Measurements from ENCODE around the gene WNT7A. TPM values are rescaled to one million over a fixed set of nuclear protein-coding genes. Genes with fewer than 3 reads are reported as not detected.

The WNT7A gene
- total RNA-seq, 2 donors from 2014 or later = under 0.01 TPM

- H3K27ac ChIP-seq = no peak overlapping the region
- TF ChIP-seq POLR2A (IDR thresholded peaks at IDR 0.05) = no peak
- no peak for TF ChIP-seq CTCF (IDR thresholded peaks at IDR 0.05)
- ATAC-seq (no peak), DNase-seq (no peak)
- intact Hi-C loops (cut with DNase I) = no loop called here
- H3K27me3 ChIP-seq = no peaks in the 10 kb centered on the region
- 80 to 90% methylated on average over 5 to 9 of the region's 9 CpGs for WGBS, 2 donors
- H3K4me1 ChIP-seq = peaks cover 2% of the 10 kb centered on the region
- H3K4me3 ChIP-seq = no peak overlapping the region
- no peaks in the 10 kb centered on the region for H3K9me3 ChIP-seq
- no peaks in the 10 kb centered on the region for H3K36me3 ChIP-seq (replicated peaks in 1 of 2; ENCODE audit: insufficient read depth in 1 of 2, low read depth in 2 of 2)
These were observed 85.5 kb downstream of the WNT7A start for GRCh38 chr3:13794322-13794721.

GRCh38 chr3:13793451-13793850 is 86.4 kb downstream of the WNT7A start:
- no peaks in the 10 kb centered on the region for H3K4me1 ChIP-seq
- DNase-seq (no peak), ATAC-seq (no peak)
- intact Hi-C loops (cut with DNase I) = no loop called here
- WGBS, 2 donors = 75 to 78% methylated on average over 12 of the region's 12 CpGs
- H3K36me3 ChIP-seq (replicated peaks in 1 of 2; ENCODE audit: insufficient read depth in 1 of 2, low read depth in 2 of 2) = no peaks in the 10 kb centered on the region
- no peaks in the 10 kb centered on the region for H3K9me3 ChIP-seq
- no peaks in the 10 kb centered on the region for H3K27me3 ChIP-seq
- no peak overlapping the region for H3K27ac ChIP-seq
- TF ChIP-seq POLR2A (IDR thresholded peaks at IDR 0.05) (no peak), CTCF (IDR thresholded peaks at IDR 0.05) (no peak)
- H3K4me3 ChIP-seq = no peak overlapping the region

- ATAC-seq = no peak
- H3K4me1 ChIP-seq = no peaks in the 10 kb centered on the region
- no peaks in the 10 kb centered on the region for H3K27me3 ChIP-seq
- H3K36me3 ChIP-seq (replicated peaks in 1 of 2; ENCODE audit: insufficient read depth in 1 of 2, low read depth in 2 of 2) = no peaks in the 10 kb centered on the region
- no peak overlapping the region for H3K27ac ChIP-seq
- intact Hi-C loops (cut with DNase I) = no loop called here
- no peak overlapping the region for H3K4me3 ChIP-seq
- DNase-seq = no peak
- TF ChIP-seq CTCF (IDR thresholded peaks at IDR 0.05) = no peak
- TF ChIP-seq POLR2A (IDR thresholded peaks at IDR 0.05) = no peak
- H3K9me3 ChIP-seq = no peaks in the 10 kb centered on the region
- WGBS, 2 donors = 62 to 68% methylated on average over 16 to 27 of the region's 29 CpGs
These were observed 87.1 kb downstream of the WNT7A start for GRCh38 chr3:13792512-13793371.

- no peak for ATAC-seq
- Histone ChIP-seq H3K36me3 (replicated peaks in 1 of 2; ENCODE audit: insufficient read depth in 1 of 2, low read depth in 2 of 2) (no peaks in the 10 kb centered on the region), H3K4me3 (no peak overlapping the region), H3K4me1 (no peaks in the 10 kb centered on the region), H3K27ac (no peak overlapping the region), H3K27me3 (no peaks in the 10 kb centered on the region), H3K9me3 (no peaks in the 10 kb centered on the region)
- DNase-seq = no peak
- intact Hi-C loops (cut with DNase I) = no loop called here
- TF ChIP-seq CTCF (IDR thresholded peaks at IDR 0.05) (no peak), POLR2A (IDR thresholded peaks at IDR 0.05) (no peak)
- WGBS, 2 donors = 68 to 69% methylated on average over 7 to 9 of the region's 9 CpGs
These were observed 87.8 kb downstream of the WNT7A start for GRCh38 chr3:13792051-13792490.
